ENCODE measurements around the gene SMURF1.
"Not testable (repeated sequence)": the region's sequence is repeated elsewhere in the genome, so short reads cannot be mapped to it uniquely, and the experiment has no call there.

DNA sequence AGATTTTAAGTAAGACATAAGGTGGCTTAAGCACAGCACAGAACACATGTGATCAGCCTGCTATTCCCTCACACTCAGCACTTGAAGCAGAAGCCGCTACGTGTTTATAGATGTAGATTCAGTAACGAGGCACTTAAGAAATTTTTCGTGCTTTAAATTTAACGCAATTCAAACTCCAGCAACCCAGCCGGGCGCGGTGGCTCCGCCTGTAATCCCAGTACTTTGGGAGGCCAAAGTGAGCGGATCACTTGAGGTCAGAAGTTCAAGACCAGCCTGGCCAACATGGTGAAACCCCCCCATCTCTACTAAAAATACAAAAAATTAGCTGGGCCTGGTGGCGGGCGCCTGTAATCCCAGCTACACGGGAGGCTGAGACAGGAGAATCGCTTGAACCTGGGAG, 97.6 kb downstream of the SMURF1 start:
- TF ChIP-seq, protein P1, sequence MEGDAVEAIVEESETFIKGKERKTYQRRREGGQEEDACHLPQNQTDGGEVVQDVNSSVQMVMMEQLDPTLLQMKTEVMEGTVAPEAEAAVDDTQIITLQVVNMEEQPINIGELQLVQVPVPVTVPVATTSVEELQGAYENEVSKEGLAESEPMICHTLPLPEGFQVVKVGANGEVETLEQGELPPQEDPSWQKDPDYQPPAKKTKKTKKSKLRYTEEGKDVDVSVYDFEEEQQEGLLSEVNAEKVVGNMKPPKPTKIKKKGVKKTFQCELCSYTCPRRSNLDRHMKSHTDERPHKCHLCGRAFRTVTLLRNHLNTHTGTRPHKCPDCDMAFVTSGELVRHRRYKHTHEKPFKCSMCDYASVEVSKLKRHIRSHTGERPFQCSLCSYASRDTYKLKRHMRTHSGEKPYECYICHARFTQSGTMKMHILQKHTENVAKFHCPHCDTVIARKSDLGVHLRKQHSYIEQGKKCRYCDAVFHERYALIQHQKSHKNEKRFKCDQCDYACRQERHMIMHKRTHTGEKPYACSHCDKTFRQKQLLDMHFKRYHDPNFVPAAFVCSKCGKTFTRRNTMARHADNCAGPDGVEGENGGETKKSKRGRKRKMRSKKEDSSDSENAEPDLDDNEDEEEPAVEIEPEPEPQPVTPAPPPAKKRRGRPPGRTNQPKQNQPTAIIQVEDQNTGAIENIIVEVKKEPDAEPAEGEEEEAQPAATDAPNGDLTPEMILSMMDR (IDR thresholded peaks at IDR 0.05 in 8 of 11, conservative IDR thresholded peaks at IDR 0.05 in 3 of 11) = not testable (repeated sequence)
- not testable (repeated sequence) for TF ChIP-seq POLR2A (IDR thresholded peaks at IDR 0.05)
